Measurements from ENCODE around the gene UBE2Q1.

The UBE2Q1 gene

GRCh38 chr1:154502744-154503115, 55.7 kb downstream of the UBE2Q1 start:
- DNase-seq (ENCODE audit: low read depth in 1 of 2, low spot score in 1 of 2) = no peak
- in situ Hi-C loops (cut with HindIII; ENCODE audit: low pct_unique_long_range_greater_than_20kb, low sequenced_read_pairs) = no loop called here
- TF ChIP-seq JUND (IDR thresholded peaks at IDR 0.05; ENCODE audit: low read depth) = no peak

GRCh38 chr1:154502066-154502743, 56.3 kb downstream of the UBE2Q1 start, which contains the start of the genes SHE and TDRD10:
SHE (minus strand) TSS chr1:154502412; CDS start chr1:154502026, 386 bp downstream.
TDRD10 (plus strand) TSS chr1:154502219; CDS start chr1:154506904, 4,685 bp downstream.
- in situ Hi-C loops (cut with HindIII; ENCODE audit: low pct_unique_long_range_greater_than_20kb, low sequenced_read_pairs) = no loop called here
- DNase-seq (ENCODE audit: low read depth in 1 of 2, low spot score in 1 of 2) = no peak
- no peak for TF ChIP-seq JUND (IDR thresholded peaks at IDR 0.05; ENCODE audit: low read depth)

GRCh38 chr1:154501423-154502065, 56.9 kb downstream of the UBE2Q1 start:
- peak; percentile 22 to 71 for DNase-seq (ENCODE audit: low read depth in 1 of 2, low spot score in 1 of 2)
- in situ Hi-C loops (cut with HindIII; ENCODE audit: low pct_unique_long_range_greater_than_20kb, low sequenced_read_pairs) = no loop called here
- TF ChIP-seq JUND (IDR thresholded peaks at IDR 0.05; ENCODE audit: low read depth) = no peak

- in situ Hi-C loops (cut with HindIII; ENCODE audit: low pct_unique_long_range_greater_than_20kb, low sequenced_read_pairs) = no loop called here
- no peak for TF ChIP-seq JUND (IDR thresholded peaks at IDR 0.05; ENCODE audit: low read depth)
- no peak for DNase-seq (ENCODE audit: low read depth in 1 of 2, low spot score in 1 of 2)
These were observed 57.9 kb downstream of the UBE2Q1 start for GRCh38 chr1:154500533-154500932.

GRCh38 chr1:154499446-154499845, 59.0 kb downstream of the UBE2Q1 start:
- no peak for TF ChIP-seq JUND (IDR thresholded peaks at IDR 0.05; ENCODE audit: low read depth)
- in situ Hi-C loops (cut with HindIII; ENCODE audit: low pct_unique_long_range_greater_than_20kb, low sequenced_read_pairs) = no loop called here
- DNase-seq (ENCODE audit: low read depth in 1 of 2, low spot score in 1 of 2) = no peak

All from T47D (cell line).